Measurements from ENCODE around the gene NXPH3. TPM values are rescaled to one million over a fixed set of nuclear protein-coding genes. Genes with fewer than 3 reads are reported as not detected.

Gene NXPH3
- total and polyA plus RNA-seq, 8 donors, result 0.19 to 1.1 (median 0.33) TPM

DNA sequence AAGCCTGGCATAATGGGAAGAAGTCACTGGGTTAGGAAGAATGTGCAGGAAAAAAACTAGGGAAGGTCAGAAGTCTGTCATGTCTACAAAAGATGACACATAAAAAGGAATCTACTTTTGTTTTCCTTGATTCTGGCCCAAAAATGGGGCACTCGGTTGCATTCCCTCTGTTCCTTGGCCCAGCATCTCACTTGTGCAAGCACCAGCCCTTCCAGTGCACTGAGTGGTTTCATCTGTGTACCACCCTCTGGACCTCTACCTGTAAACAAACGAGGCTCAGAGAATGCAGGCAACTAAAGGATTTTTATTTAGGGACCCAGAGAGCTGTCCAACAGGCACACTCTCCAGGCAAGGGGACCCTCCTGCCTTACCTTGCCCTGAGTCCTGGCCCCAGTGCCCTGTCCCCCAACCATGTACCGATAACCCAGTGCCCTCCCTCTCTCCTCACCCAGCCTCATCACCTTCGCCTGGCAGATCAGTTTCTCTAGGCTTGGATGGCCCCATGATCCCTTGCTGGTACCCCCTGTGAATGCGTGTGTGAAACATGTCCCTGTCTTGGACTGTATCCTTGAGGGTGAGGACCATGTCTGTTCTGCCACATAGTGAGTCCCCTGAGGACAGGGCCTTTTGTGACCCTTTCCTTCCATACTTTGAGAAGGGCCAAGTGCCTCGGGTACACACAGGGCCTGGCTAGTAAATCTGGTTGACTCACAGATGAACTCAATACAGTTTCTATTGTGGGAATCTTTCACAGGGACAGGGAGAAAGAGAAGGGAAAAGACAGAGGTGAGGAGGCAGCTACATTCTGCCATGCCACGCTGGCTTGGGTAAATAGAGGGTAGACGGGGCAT is 13.3 kb downstream of the NXPH3 start:
- intact Hi-C loops (cut with DNase I), result no loop called here
- no peak overlapping the region for H3K27ac ChIP-seq
- H3K27me3 ChIP-seq, result no peaks in the 10 kb centered on the region
- 74 to 82% methylated on average over 8 of the region's 8 CpGs for WGBS, 2 donors
- no peak for FAIRE-seq
- H3K4me1 ChIP-seq, result no peaks in the 10 kb centered on the region
- no peak overlapping the region for H3K4me3 ChIP-seq
- no peak for DNase-seq
- H3K9me3 ChIP-seq, result no peaks in the 10 kb centered on the region
- TF ChIP-seq, protein P1, sequence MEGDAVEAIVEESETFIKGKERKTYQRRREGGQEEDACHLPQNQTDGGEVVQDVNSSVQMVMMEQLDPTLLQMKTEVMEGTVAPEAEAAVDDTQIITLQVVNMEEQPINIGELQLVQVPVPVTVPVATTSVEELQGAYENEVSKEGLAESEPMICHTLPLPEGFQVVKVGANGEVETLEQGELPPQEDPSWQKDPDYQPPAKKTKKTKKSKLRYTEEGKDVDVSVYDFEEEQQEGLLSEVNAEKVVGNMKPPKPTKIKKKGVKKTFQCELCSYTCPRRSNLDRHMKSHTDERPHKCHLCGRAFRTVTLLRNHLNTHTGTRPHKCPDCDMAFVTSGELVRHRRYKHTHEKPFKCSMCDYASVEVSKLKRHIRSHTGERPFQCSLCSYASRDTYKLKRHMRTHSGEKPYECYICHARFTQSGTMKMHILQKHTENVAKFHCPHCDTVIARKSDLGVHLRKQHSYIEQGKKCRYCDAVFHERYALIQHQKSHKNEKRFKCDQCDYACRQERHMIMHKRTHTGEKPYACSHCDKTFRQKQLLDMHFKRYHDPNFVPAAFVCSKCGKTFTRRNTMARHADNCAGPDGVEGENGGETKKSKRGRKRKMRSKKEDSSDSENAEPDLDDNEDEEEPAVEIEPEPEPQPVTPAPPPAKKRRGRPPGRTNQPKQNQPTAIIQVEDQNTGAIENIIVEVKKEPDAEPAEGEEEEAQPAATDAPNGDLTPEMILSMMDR (IDR thresholded peaks at IDR 0.05), result no peak
- no peaks in the 10 kb centered on the region for H3K36me3 ChIP-seq
- peak in 1 of 4 donors; percentile 15 for ATAC-seq

DNA sequence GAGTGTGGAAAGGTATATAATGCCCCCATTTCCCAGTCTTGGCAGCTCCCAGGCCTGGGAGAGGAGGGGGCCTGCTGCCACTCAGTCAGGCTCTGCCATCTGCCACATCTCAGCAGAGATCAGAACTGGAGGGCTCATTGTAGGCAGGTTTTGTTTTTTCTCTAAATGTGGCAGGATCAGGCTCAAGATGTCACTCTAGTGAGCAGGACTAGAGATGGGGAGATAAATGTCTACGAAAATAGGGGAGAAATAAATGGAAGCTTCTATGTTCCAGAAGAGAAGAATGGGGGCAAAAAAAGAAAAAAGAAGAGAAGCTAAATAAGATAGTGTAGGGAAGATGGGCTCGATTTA is 13.9 kb downstream of the NXPH3 start:
- 72 to 90% methylated on average over 2 of the region's 2 CpGs for WGBS, 2 donors
- no peaks in the 10 kb centered on the region for H3K36me3 ChIP-seq
- no peaks in the 10 kb centered on the region for H3K9me3 ChIP-seq
- no peaks in the 10 kb centered on the region for H3K27me3 ChIP-seq
- no peak overlapping the region for H3K27ac ChIP-seq
- ATAC-seq (no peak), FAIRE-seq (no peak), DNase-seq (no peak)
- intact Hi-C loops (cut with DNase I), result no loop called here
- TF ChIP-seq, protein P1 (IDR thresholded peaks at IDR 0.05), result no peak
- no peaks in the 10 kb centered on the region for H3K4me1 ChIP-seq
- H3K4me3 ChIP-seq, result no peak overlapping the region

DNA sequence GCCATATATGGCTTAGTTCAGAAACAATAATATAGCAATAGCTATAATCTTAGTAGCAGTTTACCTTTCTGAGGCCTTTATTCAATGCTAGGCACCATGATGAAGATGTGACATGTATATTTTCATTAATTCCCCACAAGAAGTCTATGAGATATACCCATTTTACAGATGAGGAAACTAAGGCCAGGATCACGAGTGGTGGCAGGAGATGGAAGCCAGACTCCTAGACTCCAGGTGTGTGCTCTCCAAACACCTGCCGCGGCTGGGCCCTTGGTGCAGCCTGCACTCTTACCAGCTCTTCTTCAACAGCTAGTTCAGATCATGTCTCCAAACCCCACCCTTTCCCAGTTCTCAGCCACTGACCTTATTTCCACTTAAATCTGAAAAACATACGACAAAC is 15.2 kb downstream of the NXPH3 start:
- ATAC-seq (no peak), DNase-seq (no peak), FAIRE-seq (no peak)
- intact Hi-C loops (cut with DNase I), result no loop called here
- H3K4me3 ChIP-seq, result no peak overlapping the region
- no peaks in the 10 kb centered on the region for H3K9me3 ChIP-seq
- no peak overlapping the region for H3K27ac ChIP-seq
- H3K27me3 ChIP-seq, result no peaks in the 10 kb centered on the region
- TF ChIP-seq, protein P1 (IDR thresholded peaks at IDR 0.05), result no peak
- WGBS, 2 donors, result 93 to 95% methylated on average over 4 of the region's 4 CpGs
- peaks cover 0 to 2% (median 0%) of the 10 kb centered on the region in 3 donors for H3K36me3 ChIP-seq
- no peaks in the 10 kb centered on the region for H3K4me1 ChIP-seq

DNA sequence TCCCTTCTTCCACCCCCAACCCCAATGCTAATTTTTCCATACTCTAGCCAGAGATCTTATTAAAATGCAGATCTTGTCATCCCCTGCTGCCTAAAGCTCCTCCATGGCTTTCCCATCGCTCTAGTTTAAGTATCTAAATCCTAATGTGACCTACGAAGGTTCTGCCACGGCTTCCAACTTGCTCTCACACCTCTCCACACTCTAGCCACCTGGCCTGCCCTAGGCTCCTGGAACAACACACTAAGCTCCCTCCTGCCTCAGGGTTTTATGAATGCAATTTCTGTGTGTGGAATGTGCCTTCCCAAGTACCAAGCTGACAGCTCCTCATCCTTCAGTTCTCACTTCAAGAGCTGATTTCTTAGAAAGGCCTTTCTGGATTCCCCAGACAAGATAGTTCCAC is 16.6 kb downstream of the NXPH3 start:
- no peak overlapping the region for H3K4me3 ChIP-seq
- no peak for FAIRE-seq
- 93 to 95% methylated on average over 3 of the region's 3 CpGs for WGBS, 2 donors
- no peak for ATAC-seq
- no peak overlapping the region for H3K27ac ChIP-seq
- no peaks in the 10 kb centered on the region for H3K9me3 ChIP-seq
- H3K36me3 ChIP-seq, result peaks cover 0 to 4% (median 0%) of the 10 kb centered on the region in 3 donors
- intact Hi-C loops (cut with DNase I), result no loop called here
- H3K27me3 ChIP-seq, result no peaks in the 10 kb centered on the region
- DNase-seq, result no peak
- no peaks in the 10 kb centered on the region for H3K4me1 ChIP-seq
- TF ChIP-seq, protein P1 (IDR thresholded peaks at IDR 0.05), result no peak

DNA sequence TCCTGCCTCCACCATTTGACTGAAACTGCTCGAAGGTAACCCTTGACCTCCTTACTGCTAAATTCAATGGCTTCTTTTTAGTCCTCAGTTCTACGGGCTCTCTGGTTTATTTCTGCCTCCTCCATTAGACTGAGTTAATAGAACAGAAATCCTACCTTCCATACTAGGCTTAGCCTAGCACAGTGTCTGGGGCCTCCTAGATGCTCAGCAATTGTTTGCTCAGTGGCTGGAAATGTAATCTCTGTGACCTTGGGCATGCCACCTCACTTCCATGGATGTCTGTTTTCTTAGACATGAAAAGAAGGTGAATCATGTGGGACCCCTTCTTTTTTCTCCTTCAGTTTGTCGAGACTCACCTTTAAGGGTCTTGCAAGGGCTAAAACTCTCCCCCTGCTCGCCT is 19.7 kb downstream of the NXPH3 start:
- H3K27ac ChIP-seq, result no peak overlapping the region
- no peak overlapping the region for H3K4me3 ChIP-seq
- TF ChIP-seq, protein P1 (IDR thresholded peaks at IDR 0.05), result no peak
- ATAC-seq (no peak), DNase-seq (no peak), FAIRE-seq (no peak)
- H3K27me3 ChIP-seq, result no peaks in the 10 kb centered on the region
- 95% methylated on average over 4 of the region's 4 CpGs for WGBS, 2 donors
- intact Hi-C loops (cut with DNase I), result no loop called here
- no peaks in the 10 kb centered on the region for H3K4me1 ChIP-seq
- H3K36me3 ChIP-seq, result peaks cover 2 to 11% (median 10%) of the 10 kb centered on the region in 3 donors
- H3K9me3 ChIP-seq, result no peaks in the 10 kb centered on the region
